Measurements from ENCODE around the gene LRRC15. TPM values are rescaled to one million over a fixed set of nuclear protein-coding genes. Genes with fewer than 3 reads are reported as not detected.

The LRRC15 gene
- total RNA-seq, 1 experiment from 2014 or later = 0.07 TPM

DNA sequence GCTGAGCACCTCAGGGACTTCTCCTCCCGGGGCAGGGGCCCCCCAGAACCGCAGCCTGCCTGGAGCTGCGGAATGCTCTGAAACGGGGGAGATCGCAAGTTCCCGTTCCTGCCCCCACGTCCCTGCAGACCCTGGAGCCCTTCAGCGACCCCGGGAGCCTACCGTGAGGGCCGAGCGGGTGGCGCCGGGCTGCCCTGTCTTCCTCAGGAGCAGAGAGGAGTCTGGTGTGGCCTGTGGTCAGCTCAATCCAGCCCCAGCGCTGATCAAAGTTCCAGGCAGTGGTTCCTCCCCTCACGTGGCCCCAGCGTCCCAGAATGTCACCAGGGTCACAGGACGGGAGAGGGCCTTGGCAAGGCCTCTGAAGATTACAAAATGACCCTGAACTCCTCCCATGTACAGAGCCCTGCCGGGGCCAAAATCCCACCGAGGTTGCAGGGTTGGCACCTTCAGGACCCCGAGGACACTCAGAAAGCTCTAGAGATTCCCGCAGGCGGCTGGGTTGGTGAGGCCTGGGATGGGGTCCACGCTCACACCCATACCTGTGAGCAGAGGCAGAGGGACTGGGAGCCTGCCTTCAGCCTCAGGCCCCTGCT is 18.4 kb downstream of the LRRC15 start, which contains the start of gene CPN2 (continued):
- TF ChIP-seq, protein P1, sequence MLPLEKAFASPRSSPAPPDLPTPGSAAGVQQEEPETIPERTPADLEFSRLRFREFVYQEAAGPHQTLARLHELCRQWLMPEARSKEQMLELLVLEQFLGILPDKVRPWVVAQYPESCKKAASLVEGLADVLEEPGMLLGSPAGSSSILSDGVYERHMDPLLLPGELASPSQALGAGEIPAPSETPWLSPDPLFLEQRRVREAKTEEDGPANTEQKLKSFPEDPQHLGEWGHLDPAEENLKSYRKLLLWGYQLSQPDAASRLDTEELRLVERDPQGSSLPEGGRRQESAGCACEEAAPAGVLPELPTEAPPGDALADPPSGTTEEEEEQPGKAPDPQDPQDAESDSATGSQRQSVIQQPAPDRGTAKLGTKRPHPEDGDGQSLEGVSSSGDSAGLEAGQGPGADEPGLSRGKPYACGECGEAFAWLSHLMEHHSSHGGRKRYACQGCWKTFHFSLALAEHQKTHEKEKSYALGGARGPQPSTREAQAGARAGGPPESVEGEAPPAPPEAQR (CRISPR knock-in tag; IDR thresholded peaks at IDR 0.05) = no peak
- TF ChIP-seq ZNF416 (CRISPR knock-in tag; IDR thresholded peaks at IDR 0.05) (no peak), JUN (CRISPR knock-in tag; IDR thresholded peaks at IDR 0.05) (no peak), SOX15 (CRISPR knock-in tag; IDR thresholded peaks at IDR 0.05) (no peak), ZNF396 (CRISPR knock-in tag; IDR thresholded peaks at IDR 0.05; ENCODE audit: borderline replicate concordance) (no peak), NR3C1 (CRISPR knock-in tag; conservative IDR thresholded peaks at IDR 0.05; ENCODE audit: low read depth) (no peak), ZBTB21 (CRISPR knock-in tag; IDR thresholded peaks at IDR 0.05; ENCODE audit: borderline replicate concordance) (no peak)

DNA sequence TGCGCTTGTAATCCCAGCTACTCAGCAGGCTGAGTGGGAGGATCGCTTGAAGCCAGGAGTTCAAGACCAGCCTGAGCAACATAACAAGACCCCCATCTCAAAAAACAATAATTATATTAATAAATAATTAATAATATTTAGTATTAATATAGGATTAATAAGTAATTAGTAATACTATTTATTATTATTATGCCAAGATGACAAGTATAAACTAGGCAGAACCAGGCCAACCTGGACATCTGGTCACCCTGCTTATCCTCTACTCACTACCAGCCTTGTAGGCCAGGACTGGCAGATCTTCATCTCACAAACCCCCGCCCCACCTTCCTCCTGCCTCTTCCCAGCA is 18.8 kb downstream of the LRRC15 start:
- H3K4me3 Mint-ChIP-seq = no peak overlapping the region
- ChIA-PET POLR2A (interaction anchor here (0.6 kb wide), 1 partner anchor 12 kb away, joined by 5 read pairs; no protein-coding TSS in a partner anchor), CTCF (interaction anchor here (0.7 to 2.9 kb wide), 7 partner anchors 9 to 164 kb away, joined by 3 to 18 read pairs (median 3); partner anchors contain the start of gene LRRC15)
- H3K9me3 Mint-ChIP-seq = no peaks in the 10 kb centered on the region
- H3K27me3 Mint-ChIP-seq (ENCODE audit: low read depth) = no peaks in the 10 kb centered on the region
- H3K4me1 Mint-ChIP-seq = no peaks in the 10 kb centered on the region
- TF ChIP-seq TEAD4 (CRISPR knock-in tag; IDR thresholded peaks at IDR 0.05) = no peak
- TF ChIP-seq HMGA2 (CRISPR knock-in tag; IDR thresholded peaks at IDR 0.05) = peak; percentile 95
- no peaks in the 10 kb centered on the region for H3K36me3 Mint-ChIP-seq
- DNase-seq (ENCODE audit: low spot score) = no peak
- no peak overlapping the region for H3K27ac Mint-ChIP-seq
- ATAC-seq = no peak

DNA sequence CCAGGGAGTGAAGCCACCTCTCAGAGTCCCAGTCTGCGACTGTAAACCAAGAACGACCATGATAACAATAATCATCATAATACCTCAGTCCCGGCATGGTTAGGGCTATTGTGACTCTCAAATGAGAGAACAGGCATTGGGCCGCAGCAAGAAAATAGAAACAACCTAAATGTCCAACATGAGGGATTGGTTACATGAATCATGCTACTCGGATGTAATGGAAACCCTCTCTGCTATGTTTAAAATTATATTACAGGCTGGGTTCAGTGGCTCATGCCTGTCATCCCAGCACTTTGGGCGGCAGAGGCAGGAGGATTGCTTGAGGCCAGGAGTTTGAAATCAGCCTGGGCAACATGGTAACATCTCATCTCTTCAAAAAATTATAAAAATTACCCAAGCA is 21.2 kb downstream of the LRRC15 start:
- no peak for DNase-seq (ENCODE audit: low spot score)
- H3K27ac Mint-ChIP-seq = no peak overlapping the region
- ChIA-PET POLR2A (no interaction called here), CTCF (no interaction called here)
- H3K36me3 Mint-ChIP-seq = no peaks in the 10 kb centered on the region
- no peak for ATAC-seq
- H3K4me3 Mint-ChIP-seq = no peak overlapping the region
- no peaks in the 10 kb centered on the region for H3K9me3 Mint-ChIP-seq
- peaks cover 8% of the 10 kb centered on the region for H3K27me3 Mint-ChIP-seq (ENCODE audit: low read depth)
- no peaks in the 10 kb centered on the region for H3K4me1 Mint-ChIP-seq
- TF ChIP-seq NR2C2 (CRISPR knock-in tag; IDR thresholded peaks at IDR 0.05) (no peak), GRHL2 (CRISPR knock-in tag; IDR thresholded peaks at IDR 0.05; ENCODE audit: insufficient replicate concordance, severe bottlenecking) (no peak), GTF2I (CRISPR knock-in tag; conservative IDR thresholded peaks at IDR 0.05) (no peak), TEAD4 (CRISPR knock-in tag; IDR thresholded peaks at IDR 0.05) (no peak), MXD4 (CRISPR knock-in tag; IDR thresholded peaks at IDR 0.05; ENCODE audit: borderline replicate concordance) (no peak), GABPB1 (CRISPR knock-in tag; IDR thresholded peaks at IDR 0.05) (no peak), NR3C1 (CRISPR knock-in tag; conservative IDR thresholded peaks at IDR 0.05; ENCODE audit: low read depth) (no peak), FOXJ3 (CRISPR knock-in tag; IDR thresholded peaks at IDR 0.05; ENCODE audit: borderline replicate concordance) (no peak), ZNF423 (CRISPR knock-in tag; IDR thresholded peaks at IDR 0.05) (no peak), FOXP1 (CRISPR knock-in tag; IDR thresholded peaks at IDR 0.05; ENCODE audit: borderline replicate concordance) (no peak), NFE2L1 (CRISPR knock-in tag; IDR thresholded peaks at IDR 0.05) (no peak), ETV6 (CRISPR knock-in tag; IDR thresholded peaks at IDR 0.05) (no peak), CBFB (CRISPR knock-in tag; IDR thresholded peaks at IDR 0.05; ENCODE audit: low read depth) (no peak), ATF1 (CRISPR knock-in tag; IDR thresholded peaks at IDR 0.05) (no peak)
- TF ChIP-seq, protein P2, sequence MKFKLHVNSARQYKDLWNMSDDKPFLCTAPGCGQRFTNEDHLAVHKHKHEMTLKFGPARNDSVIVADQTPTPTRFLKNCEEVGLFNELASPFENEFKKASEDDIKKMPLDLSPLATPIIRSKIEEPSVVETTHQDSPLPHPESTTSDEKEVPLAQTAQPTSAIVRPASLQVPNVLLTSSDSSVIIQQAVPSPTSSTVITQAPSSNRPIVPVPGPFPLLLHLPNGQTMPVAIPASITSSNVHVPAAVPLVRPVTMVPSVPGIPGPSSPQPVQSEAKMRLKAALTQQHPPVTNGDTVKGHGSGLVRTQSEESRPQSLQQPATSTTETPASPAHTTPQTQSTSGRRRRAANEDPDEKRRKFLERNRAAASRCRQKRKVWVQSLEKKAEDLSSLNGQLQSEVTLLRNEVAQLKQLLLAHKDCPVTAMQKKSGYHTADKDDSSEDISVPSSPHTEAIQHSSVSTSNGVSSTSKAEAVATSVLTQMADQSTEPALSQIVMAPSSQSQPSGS (CRISPR knock-in tag; IDR thresholded peaks at IDR 0.05; ENCODE audit: borderline replicate concordance, low read depth) = no peak
- TF ChIP-seq, protein P3, sequence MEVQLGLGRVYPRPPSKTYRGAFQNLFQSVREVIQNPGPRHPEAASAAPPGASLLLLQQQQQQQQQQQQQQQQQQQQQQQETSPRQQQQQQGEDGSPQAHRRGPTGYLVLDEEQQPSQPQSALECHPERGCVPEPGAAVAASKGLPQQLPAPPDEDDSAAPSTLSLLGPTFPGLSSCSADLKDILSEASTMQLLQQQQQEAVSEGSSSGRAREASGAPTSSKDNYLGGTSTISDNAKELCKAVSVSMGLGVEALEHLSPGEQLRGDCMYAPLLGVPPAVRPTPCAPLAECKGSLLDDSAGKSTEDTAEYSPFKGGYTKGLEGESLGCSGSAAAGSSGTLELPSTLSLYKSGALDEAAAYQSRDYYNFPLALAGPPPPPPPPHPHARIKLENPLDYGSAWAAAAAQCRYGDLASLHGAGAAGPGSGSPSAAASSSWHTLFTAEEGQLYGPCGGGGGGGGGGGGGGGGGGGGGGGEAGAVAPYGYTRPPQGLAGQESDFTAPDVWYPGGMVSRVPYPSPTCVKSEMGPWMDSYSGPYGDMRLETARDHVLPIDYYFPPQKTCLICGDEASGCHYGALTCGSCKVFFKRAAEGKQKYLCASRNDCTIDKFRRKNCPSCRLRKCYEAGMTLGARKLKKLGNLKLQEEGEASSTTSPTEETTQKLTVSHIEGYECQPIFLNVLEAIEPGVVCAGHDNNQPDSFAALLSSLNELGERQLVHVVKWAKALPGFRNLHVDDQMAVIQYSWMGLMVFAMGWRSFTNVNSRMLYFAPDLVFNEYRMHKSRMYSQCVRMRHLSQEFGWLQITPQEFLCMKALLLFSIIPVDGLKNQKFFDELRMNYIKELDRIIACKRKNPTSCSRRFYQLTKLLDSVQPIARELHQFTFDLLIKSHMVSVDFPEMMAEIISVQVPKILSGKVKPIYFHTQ (CRISPR knock-in tag; IDR thresholded peaks at IDR 0.05) = no peak
- TF ChIP-seq, protein P4, sequence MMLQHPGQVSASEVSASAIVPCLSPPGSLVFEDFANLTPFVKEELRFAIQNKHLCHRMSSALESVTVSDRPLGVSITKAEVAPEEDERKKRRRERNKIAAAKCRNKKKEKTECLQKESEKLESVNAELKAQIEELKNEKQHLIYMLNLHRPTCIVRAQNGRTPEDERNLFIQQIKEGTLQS (CRISPR knock-in tag; conservative IDR thresholded peaks at IDR 0.05) = no peak
- TF ChIP-seq, protein P1 (CRISPR knock-in tag; IDR thresholded peaks at IDR 0.05) = no peak
- TF ChIP-seq, protein P5, sequence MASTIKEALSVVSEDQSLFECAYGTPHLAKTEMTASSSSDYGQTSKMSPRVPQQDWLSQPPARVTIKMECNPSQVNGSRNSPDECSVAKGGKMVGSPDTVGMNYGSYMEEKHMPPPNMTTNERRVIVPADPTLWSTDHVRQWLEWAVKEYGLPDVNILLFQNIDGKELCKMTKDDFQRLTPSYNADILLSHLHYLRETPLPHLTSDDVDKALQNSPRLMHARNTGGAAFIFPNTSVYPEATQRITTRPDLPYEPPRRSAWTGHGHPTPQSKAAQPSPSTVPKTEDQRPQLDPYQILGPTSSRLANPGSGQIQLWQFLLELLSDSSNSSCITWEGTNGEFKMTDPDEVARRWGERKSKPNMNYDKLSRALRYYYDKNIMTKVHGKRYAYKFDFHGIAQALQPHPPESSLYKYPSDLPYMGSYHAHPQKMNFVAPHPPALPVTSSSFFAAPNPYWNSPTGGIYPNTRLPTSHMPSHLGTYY (CRISPR knock-in tag; IDR thresholded peaks at IDR 0.05) = no peak

Measured in WTC11 (cell line).